GM18519 (cell line): Measurements from ENCODE around the gene GJD3.
"Not testable (repeated sequence)": the region's sequence is repeated elsewhere in the genome, so short reads cannot be mapped to it uniquely, and the experiment has no call there.

Experiments used
- ATAC-seq: cut with Tn5 transposase; IDR thresholded peaks from one replicate; pipeline ENCODE4 v1.9.1; 2021; ENCODE audit warnings: mild to moderate bottlenecking, moderate library complexity; ENCODE audit not compliant: unreplicated experiment, low FRiP score

Gene GJD3

GRCh38 chr17:40364121-40364861 lies at the start of gene GJD3:
Gene GJD3, minus strand, starts transcription at chr17:40364737. Its CDS starts 922 bp downstream, at chr17:40363815.
- no peak for ATAC-seq

DNA sequence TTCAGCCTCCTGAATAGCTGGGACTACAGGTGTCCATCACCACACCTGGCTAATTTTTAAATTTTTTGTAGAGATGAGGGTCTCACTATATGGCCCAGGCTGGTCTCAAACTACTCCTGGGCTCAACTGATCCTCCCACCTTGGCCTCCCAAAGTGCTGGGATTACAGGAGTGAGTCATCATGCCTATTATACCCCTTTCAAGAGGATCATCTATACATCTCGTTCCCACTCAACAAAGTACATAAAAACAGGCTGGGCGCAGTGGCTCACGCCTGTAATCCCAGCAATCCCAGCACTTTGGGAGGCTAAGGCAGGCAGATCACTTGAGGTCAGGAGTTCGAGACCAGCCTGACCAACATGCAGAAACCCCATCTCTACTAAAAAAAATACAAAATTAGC lies 49.8 kb upstream of the GJD3 start:
- ATAC-seq, result not testable (repeated sequence)

DNA sequence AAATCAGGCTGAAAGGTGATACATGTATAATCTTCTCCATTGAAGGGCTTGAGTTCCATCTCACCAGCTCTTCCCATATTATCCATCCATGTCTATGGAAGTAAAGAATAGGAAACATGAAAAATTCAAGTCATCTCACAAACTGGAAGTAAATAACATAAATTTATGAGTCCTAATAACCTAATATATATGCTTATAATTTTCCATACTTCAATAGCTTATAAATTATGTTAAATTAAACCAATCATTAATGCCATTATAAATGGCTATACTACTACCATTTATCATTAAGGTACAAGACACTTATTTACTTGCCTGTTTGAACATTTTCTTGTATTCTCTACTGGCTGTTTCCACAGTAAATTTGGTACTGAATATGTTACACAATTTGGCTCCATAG lies 48.3 kb upstream of the GJD3 start:
- no peak for ATAC-seq

GRCh38 chr17:40411821-40412220 lies 47.3 kb upstream of the GJD3 start:
- no peak for ATAC-seq

GRCh38 chr17:40410082-40410481 lies 45.5 kb upstream of the GJD3 start:
- no peak for ATAC-seq

DNA sequence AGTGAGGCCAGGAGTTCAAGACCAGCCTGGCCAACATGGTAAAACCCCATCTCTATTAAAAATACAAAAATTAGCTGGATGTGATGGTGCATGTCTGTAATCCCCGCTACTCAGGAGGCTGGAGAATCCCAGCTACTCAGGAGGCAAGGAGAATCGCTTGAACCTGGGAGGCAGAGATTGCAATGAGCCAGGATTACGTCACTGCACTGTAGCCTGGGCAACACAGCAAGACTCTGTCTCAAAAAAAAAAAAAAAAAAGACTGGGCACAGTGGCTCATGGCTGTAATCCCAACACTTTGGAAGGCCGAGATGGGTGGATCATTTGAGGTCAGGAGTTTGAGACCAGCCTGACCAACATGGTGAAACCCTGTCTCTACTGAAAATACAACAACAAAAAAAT lies 45.0 kb upstream of the GJD3 start:
- ATAC-seq, result not testable (repeated sequence)

DNA sequence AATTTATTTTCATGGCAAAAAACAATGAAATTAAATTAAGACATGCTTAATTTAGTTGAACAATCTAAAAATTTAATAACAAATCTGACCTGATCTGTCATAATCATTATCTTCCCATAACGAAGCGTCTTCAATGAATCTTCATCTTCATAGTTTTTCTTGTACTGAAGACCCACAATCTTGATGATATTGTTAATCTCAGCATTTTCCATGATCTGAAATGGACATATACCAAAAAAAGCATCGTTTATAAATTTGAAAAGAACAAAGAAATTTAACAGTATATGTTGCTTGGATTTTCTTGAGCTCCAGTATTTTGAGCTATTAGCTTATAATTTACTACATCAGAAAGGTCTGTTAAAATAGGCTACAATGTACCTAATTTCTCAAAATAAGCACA lies 42.9 kb upstream of the GJD3 start:
- ATAC-seq, result no peak

DNA sequence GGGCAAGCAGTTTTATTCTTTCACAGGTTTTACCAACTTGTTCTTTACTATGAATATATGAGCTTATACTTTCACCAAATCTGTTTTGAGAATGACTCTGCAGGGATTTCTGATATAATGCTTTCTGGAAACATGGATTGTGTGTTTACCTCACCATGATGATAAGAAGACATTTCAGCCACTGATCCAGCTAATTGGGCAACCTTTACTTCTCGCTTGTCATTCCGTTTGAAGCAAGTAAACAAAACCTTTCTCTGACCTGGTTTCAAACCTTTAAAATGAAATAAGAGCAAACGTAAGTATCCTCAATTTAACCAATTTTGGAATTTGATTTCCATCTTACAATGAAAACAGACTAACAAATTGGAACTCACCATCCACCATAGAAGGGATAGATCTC lies 39.5 kb upstream of the GJD3 start:
- ATAC-seq, result no peak

GRCh38 chr17:40402668-40403067 lies 38.1 kb upstream of the GJD3 start:
- no peak for ATAC-seq

DNA sequence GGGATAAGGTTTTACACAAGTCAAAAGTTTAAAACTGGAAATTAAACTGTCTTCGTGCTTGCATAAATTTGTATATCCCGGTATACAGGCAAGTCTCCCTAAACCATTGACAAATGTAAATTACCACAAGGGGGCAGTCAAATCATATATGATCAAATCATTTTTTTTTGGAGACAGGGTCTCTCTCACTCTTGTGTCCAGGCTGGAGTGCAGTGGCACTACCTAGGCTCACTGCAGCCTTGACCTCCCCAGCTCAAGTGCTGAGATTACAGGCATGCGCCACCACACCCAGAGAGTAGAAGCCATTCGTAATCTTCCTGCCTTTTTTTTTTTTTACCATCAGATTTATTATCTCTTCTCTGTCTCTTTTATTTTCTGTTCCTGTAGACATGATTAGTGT lies 34.6 kb upstream of the GJD3 start:
- ATAC-seq, result no peak

DNA sequence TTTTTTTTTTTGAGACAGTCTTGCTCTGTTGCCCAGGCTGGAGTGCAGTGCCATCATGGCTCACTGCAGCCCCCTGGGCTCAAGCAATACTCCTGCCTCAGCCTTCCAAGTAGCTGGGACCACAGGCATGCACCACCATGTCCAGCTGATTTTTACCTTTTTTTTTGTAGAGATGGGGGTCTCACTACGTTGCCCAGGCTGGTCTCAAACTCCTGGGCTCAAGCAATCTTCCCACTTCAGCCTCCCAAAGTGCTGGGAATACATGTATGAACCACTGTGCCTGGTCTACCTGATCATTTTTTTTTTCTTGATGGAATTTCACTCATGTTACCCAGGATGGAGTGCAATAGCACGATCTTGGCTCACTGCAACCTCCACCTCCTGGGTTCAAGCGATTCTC lies 22.0 kb upstream of the GJD3 start:
- not testable (repeated sequence) for ATAC-seq

- no peak for ATAC-seq
Measured at GRCh38 chr17:40382251-40382650, 17.7 kb upstream of the GJD3 start.

- ATAC-seq, result no peak
Measured at GRCh38 chr17:40378966-40379365, 14.4 kb upstream of the GJD3 start.

- no peak for ATAC-seq
Measured at GRCh38 chr17:40377832-40378231, 13.3 kb upstream of the GJD3 start.

DNA sequence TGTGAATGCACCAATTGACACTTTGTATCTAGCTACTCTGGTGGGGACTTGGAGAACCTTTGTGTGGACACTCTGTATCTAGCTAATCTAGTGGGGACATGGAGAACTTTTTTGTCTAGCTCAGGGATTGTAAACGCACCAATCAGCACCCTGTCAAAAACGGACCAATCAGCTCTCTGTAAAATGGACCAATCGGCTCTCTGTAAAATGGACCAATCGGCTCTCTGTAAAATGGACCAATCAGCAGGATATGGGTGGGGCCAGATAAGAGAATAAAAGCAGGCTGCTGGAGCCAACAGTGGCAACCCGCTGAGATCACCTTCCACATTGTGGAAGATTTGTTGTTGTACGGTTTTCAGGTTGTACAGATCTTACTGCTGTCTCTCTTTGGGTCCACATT lies 12.0 kb upstream of the GJD3 start:
- ATAC-seq, result not testable (repeated sequence)

GRCh38 chr17:40375786-40376185 lies 11.2 kb upstream of the GJD3 start:
- ATAC-seq, result not testable (repeated sequence)

- no peak for ATAC-seq
Measured at GRCh38 chr17:40374821-40375498, 10.4 kb upstream of the GJD3 start.

DNA sequence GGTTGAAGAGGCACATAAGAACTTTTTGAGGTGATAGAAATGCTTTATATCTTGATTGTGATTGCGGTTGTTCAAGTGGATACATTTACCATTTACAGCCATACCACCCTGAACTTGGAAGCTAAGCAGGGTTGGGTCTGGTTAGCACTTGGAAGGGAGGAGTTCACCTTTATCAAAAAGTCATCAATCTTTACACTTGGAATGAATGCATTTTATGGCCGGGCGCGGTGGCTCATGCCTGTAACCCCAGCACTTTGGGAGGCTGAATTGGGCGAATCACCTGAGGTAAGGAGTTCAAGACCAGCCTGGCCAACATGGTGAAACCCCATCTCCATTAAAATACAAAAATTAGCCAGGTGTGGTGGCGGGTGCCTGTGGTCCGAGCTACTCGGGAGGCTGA lies 9.5 kb upstream of the GJD3 start:
- no peak for ATAC-seq

DNA sequence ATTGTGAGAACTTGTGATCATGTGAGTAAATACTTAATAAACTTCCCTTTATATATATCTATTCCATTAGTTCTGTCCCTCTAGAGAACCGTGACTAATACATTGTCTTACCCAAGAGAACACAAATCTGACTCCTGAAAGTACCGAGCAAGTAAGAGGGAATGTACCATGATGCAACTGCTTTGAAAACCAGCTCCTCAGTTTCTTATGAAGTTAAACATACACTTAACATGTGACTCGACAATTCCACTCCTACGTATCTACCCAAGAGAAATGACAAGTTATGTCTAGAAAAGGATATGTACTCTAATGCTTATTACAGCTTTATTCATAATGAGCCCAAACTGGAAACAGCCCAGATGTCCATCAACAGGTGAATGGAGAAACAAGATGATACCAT lies 8.8 kb upstream of the GJD3 start:
- no peak for ATAC-seq

DNA sequence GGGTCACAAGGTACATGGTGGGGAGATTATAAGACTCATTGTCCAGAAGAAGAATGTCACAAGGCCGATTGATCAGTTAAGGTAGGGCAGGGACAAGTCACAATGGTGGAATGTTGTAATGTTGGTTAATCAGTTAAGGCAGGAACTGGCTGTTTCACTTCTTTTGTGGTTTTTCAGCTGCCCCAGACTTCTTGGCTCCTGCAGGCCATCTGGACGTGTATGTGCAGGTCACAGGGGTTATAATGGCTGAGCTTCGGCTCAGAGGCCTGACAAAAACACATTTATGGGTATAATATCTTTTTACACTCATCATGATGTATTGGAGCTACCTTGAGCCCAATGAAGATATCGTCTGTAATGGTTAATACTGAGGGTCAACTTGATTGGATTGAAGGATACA lies 8.1 kb upstream of the GJD3 start:
- not testable (repeated sequence) for ATAC-seq

DNA sequence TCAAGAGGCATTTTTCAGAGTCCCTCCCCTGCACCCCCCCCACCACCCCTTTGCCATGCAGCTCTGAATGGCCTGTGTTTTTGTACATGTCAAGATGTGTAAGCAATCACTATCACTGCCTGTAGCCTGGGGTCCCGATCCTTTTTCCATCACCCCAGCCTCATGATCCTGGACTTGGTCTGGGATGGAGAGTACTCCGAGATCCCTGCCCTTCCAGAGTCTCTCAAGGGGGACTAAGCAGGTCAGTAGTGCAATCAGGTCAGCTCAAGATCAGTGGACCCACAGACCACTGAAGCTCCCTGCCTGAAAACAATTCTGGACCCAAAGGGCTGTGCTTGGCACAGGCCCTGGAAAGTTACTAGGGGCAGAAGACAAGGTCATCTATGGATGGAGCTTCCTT lies 7.5 kb upstream of the GJD3 start:
- ATAC-seq, result no peak

GRCh38 chr17:40371261-40371929 lies 6.9 kb upstream of the GJD3 start:
- no peak for ATAC-seq
